CD8-positive, alpha-beta memory T cell (primary cell): ENCODE results near the gene PRAMEF1. TPM values are rescaled to one million over a fixed set of nuclear protein-coding genes. Genes with fewer than 3 reads are reported as not detected.

Experiments used
- CTCF ChIA-PET: fragments of 350-600 bp; sonication (Branson Sonifier 250); formaldehyde crosslinking; loops from one replicate; lab custom pipeline; 2021; ENCODE audit warnings: antibody characterized with exemption; lab: Charles Lee
- POLR2A ChIA-PET: fragments of 350-600 bp; sonication (Branson Sonifier 250); formaldehyde crosslinking; loops from one replicate; lab custom pipeline; 2021; ENCODE audit warnings: antibody characterized with exemption; lab: Charles Lee
- DNase-seq, 5 donors: peaks; one replicate each; pipeline versions ENCODE4 v3.0.0 to v3.0.0-alpha.2; 2020 to 2022; ENCODE audit warnings: mixed read lengths in 1 of 5
- H3K27ac ChIP-seq: one replicate; pipeline ENCODE4 v1.7.0; 2013; ENCODE audit warnings: low read depth, mild to moderate bottlenecking, low read length, moderate library complexity
- H3K27me3 ChIP-seq: 2 replicates; pipeline ENCODE4 v1.7.0; 2013; ENCODE audit warnings: low read length, mild to moderate bottlenecking; ENCODE audit not compliant: insufficient read depth, poor library complexity, severe bottlenecking
- H3K36me3 ChIP-seq: 2 replicates; pipeline ENCODE4 v1.7.0; 2013; ENCODE audit warnings: mild to moderate bottlenecking, low read length, moderate library complexity; ENCODE audit not compliant: insufficient read depth
- H3K4me1 ChIP-seq: 2 replicates; pipeline ENCODE4 v1.7.0; 2013; ENCODE audit warnings: mild to moderate bottlenecking, low read length, moderate library complexity; ENCODE audit not compliant: insufficient read depth
- H3K4me3 ChIP-seq: 2 replicates; pipeline ENCODE4 v1.7.0; 2013; ENCODE audit warnings: mild to moderate bottlenecking, low read length
- H3K9me3 ChIP-seq: 2 replicates; pipeline ENCODE4 v1.7.0; 2013; ENCODE audit warnings: mild to moderate bottlenecking, low read length
- H3K27ac Mint-ChIP-seq, 8 donors: one replicate each; pipeline ENCODE4 v1.8.0; 2020 to 2021; ENCODE audit warnings: mixed read lengths in 8 of 8, mild to moderate bottlenecking in 6 of 8, inconsistent platforms in 3 of 8, moderate library complexity in 3 of 8
- H3K27me3 Mint-ChIP-seq, 2 donors: one replicate each; pipeline ENCODE4 v1.8.0; 2020 to 2021; ENCODE audit warnings: mixed read lengths in 2 of 2, mild to moderate bottlenecking in 1 of 2, moderate library complexity in 1 of 2
- H3K36me3 Mint-ChIP-seq, 3 donors: one replicate each; pipeline ENCODE4 v1.8.0; 2020 to 2021; ENCODE audit warnings: mixed read lengths in 3 of 3, inconsistent platforms in 1 of 3, mild to moderate bottlenecking in 1 of 3
- H3K4me1 Mint-ChIP-seq, 3 donors: one replicate each; pipeline ENCODE4 v1.8.0; 2020 to 2021; ENCODE audit warnings: mixed read lengths in 3 of 3, inconsistent platforms in 1 of 3, mild to moderate bottlenecking in 1 of 3
- H3K4me3 Mint-ChIP-seq, 7 donors: one replicate each; pipeline ENCODE4 v1.8.0; 2020 to 2021; ENCODE audit warnings: mixed read lengths in 7 of 7, mild to moderate bottlenecking in 6 of 7, moderate library complexity in 4 of 7, inconsistent platforms in 2 of 7
- H3K9me3 Mint-ChIP-seq, 5 donors: one replicate each; pipeline ENCODE4 v1.8.0; 2020 to 2022; ENCODE audit warnings: mixed read lengths in 5 of 5, mild to moderate bottlenecking in 3 of 5, moderate library complexity in 2 of 5, inconsistent platforms in 1 of 5
- polyA plus RNA-seq: library from polyadenylated mRNA; unstranded; fragments of 300-500 nt; fragmentation: Illumina TruSeq; gene quantifications from one replicate; pipeline ENCODE4 v1.2.3, GENCODE V29; 2021
- total RNA-seq, 2 experiments: library from RNA; stranded (reverse); gene quantifications; one replicate each; pipeline ENCODE4 v1.2.3, GENCODE V29; 2021

The PRAMEF1 gene
- total and polyA plus RNA-seq, 3 experiments from 2014 or later: not detected

DNA sequence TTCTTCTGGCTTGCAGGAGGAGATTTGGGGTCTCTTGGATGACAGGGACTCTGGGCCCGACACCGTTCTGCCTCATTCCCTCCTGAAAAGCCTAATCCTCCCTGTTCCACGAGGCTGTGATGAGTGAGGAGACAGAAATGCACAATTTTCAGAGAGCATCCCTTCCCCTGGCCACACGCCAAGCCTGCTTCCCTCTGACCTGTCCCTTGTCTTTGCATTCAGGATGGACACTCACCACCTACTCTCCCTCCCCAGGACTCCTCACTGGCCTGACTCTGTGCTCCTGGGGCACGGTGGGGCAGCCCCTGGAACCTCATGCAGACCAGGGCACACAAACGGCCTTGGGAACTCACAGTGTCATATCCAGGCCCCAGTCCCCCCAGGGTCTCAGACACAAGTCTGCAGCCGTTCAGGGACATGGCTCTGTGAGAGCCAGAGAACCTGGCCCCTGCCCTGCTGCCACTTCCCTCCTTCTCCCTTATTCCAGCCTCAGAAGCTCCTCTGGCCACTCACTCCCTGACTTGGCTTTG is 21.2 kb upstream of the PRAMEF1 start:
- Histone ChIP-seq H3K27ac (no peak overlapping the region), H3K27me3 (peaks cover 4% of the 10 kb centered on the region), H3K4me1 (no peaks in the 10 kb centered on the region), H3K9me3 (no peaks in the 10 kb centered on the region), H3K36me3 (no peaks in the 10 kb centered on the region), H3K4me3 (no peak overlapping the region)
- Mint-ChIP-seq H3K27ac (no peak overlapping the region), H3K4me3 (no peak overlapping the region), H3K36me3 (no peaks in the 10 kb centered on the region), H3K9me3 (peaks cover 0 to 2% (median 0%) of the 10 kb centered on the region in 5 donors), H3K4me1 (no peaks in the 10 kb centered on the region), H3K27me3 (peaks cover 36 to 70% of the 10 kb centered on the region in 2 donors)
- no peak for DNase-seq
- ChIA-PET POLR2A (no interaction called here), CTCF (no interaction called here)

DNA sequence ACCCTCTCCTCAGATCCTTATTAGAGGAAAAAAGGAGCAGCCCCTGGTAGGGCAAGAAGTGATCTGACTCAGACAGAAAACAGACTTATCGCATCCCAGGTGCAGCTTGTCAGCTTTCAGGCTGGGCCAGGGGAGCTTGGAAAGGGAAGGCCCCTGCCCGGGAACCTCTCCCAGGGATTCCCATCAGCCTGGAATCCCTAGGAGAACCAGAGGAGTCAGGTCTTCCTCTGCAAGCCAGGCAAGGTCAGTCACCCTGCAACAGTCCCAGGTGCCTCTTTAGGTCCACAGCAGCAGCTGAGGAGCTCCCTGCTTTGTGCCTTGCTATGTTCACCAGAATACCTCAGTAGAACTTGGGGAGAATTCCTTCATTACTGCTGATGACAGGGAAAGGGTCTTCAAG is 20.6 kb upstream of the PRAMEF1 start:
- ChIA-PET POLR2A (no interaction called here), CTCF (no interaction called here)
- Histone ChIP-seq H3K36me3 (no peaks in the 10 kb centered on the region), H3K4me1 (no peaks in the 10 kb centered on the region), H3K9me3 (no peaks in the 10 kb centered on the region), H3K4me3 (no peak overlapping the region), H3K27me3 (peaks cover 4% of the 10 kb centered on the region), H3K27ac (no peak overlapping the region)
- H3K4me1 Mint-ChIP-seq: no peaks in the 10 kb centered on the region
- no peak for DNase-seq
- no peaks in the 10 kb centered on the region for H3K9me3 Mint-ChIP-seq
- no peak overlapping the region for H3K4me3 Mint-ChIP-seq
- H3K27me3 Mint-ChIP-seq: peaks cover 36 to 72% of the 10 kb centered on the region in 2 donors
- no peaks in the 10 kb centered on the region for H3K36me3 Mint-ChIP-seq
- H3K27ac Mint-ChIP-seq: no peak overlapping the region

DNA sequence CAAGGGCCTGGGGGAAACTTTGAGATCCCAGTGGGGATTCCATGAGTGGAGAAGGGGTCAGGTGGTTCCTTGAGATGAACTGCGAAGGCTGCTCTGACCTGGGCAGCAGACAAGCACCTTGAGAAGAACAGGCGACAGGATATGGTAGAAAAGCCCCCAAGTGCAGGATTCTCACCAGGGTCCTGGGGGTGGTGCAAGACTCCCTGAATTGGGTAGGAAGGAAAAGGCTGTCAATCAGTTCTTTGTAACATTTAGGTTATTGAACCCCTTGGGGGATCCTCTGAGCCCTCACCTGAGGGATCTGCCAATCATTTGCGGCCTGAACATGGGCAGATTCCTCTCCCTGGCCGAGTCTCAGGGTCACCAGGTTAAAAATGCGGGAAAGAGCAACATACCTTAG is 20.0 kb upstream of the PRAMEF1 start:
- H3K4me1 Mint-ChIP-seq: no peaks in the 10 kb centered on the region
- peaks cover 37 to 78% of the 10 kb centered on the region in 2 donors for H3K27me3 Mint-ChIP-seq
- Histone ChIP-seq H3K4me3 (no peak overlapping the region), H3K27me3 (peaks cover 8% of the 10 kb centered on the region), H3K4me1 (no peaks in the 10 kb centered on the region), H3K36me3 (no peaks in the 10 kb centered on the region), H3K9me3 (no peaks in the 10 kb centered on the region), H3K27ac (no peak overlapping the region)
- ChIA-PET CTCF (no interaction called here), POLR2A (no interaction called here)
- H3K36me3 Mint-ChIP-seq: no peaks in the 10 kb centered on the region
- H3K27ac Mint-ChIP-seq: no peak overlapping the region
- no peak for DNase-seq
- no peaks in the 10 kb centered on the region for H3K9me3 Mint-ChIP-seq
- H3K4me3 Mint-ChIP-seq: no peak overlapping the region

DNA sequence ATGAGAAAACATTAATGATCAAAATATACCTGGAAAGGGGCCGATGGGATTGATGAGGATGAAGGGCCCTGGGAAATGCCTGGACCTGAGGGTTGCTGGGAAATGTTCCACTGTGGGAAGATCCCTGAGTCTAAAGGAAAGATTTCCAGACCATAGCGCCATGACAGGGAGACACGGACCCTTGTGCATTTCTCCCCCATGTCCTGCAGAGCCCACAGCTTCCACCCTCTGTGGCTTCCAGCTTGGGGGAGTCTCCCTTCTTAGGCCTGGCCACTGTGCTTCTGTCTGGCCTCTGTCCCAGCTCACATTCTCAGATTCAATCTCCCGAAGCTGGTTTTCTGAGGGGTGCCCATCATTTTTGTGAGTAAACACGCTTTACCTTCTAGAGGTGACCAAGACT is 18.7 kb upstream of the PRAMEF1 start:
- Histone ChIP-seq H3K9me3 (no peaks in the 10 kb centered on the region), H3K27ac (no peak overlapping the region), H3K27me3 (peaks cover 8% of the 10 kb centered on the region), H3K4me3 (no peak overlapping the region), H3K36me3 (no peaks in the 10 kb centered on the region), H3K4me1 (no peaks in the 10 kb centered on the region)
- Mint-ChIP-seq H3K27ac (no peak overlapping the region), H3K4me1 (no peaks in the 10 kb centered on the region), H3K36me3 (no peaks in the 10 kb centered on the region), H3K9me3 (no peaks in the 10 kb centered on the region), H3K27me3 (peaks cover 35 to 73% of the 10 kb centered on the region in 2 donors), H3K4me3 (no peak overlapping the region)
- no peak for DNase-seq
- ChIA-PET CTCF (no interaction called here), POLR2A (no interaction called here)

DNA sequence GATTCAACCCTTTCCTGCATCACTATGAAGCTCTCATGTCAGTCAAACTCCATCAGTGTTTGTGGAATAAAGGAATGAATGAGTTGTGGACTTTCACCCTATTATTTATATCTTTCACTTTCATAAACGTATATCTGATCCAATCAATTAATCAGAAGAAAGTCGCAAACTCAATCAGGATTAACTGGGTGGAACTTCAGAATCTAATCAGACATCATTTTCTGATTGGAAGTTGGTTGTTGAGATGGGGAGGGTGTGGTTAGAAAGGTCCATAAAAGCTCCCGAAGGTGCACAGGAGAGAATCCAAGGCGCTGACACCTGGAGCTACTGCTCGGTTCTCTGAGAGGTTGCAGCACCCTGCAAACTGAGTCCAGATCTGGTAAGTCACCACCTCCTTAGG is 17.8 kb upstream of the PRAMEF1 start, which contains the start of gene PRAMEF12:
PRAMEF12 (plus strand) TSS at position 301 of the 400 bp plus-strand sequence. CDS start 1,130 bp downstream, outside the sequence.
- Mint-ChIP-seq H3K27me3 (peaks cover 36 to 69% of the 10 kb centered on the region in 2 donors), H3K27ac (no peak within 1 kb of the TSS), H3K36me3 (no peaks in the 10 kb centered on the region), H3K4me3 (no peak within 1 kb of the TSS), H3K4me1 (no peaks in the 10 kb centered on the region), H3K9me3 (no peaks in the 10 kb centered on the region)
- Histone ChIP-seq H3K9me3 (no peaks in the 10 kb centered on the region), H3K27me3 (peaks cover 8% of the 10 kb centered on the region), H3K36me3 (no peaks in the 10 kb centered on the region), H3K4me3 (no peak within 1 kb of the TSS), H3K4me1 (no peaks in the 10 kb centered on the region), H3K27ac (no peak within 1 kb of the TSS)
- ChIA-PET POLR2A (no interaction called here), CTCF (no interaction called here)
- no peak for DNase-seq

DNA sequence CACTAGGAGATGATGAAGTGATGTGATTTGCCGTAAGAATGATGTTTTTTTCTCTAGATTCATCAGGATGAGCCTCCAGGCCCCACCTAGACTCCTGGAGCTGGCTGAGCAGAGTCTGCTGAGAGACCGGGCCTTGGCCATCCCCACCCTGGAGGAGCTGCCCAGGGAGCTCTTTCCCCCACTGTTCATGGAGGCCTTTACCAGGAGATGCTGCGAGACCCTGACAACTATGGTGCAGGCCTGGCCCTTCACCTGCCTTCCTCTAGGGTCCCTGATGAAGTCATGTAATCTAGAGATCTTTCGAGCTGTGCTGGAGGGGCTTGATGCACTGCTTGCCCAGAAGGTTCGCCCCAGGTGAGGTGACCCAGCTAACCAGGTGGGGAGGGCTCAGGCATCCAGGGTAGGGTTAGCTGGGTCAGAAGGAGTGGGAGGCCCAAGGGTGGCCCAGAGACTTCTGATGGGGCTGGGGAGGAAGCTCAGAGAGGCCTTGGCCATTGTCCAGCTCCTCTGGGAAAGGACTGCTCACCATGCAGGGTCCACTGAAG is 16.3 kb upstream of the PRAMEF1 start:
- Mint-ChIP-seq H3K4me1 (no peaks in the 10 kb centered on the region), H3K4me3 (no peak overlapping the region), H3K9me3 (no peaks in the 10 kb centered on the region), H3K27me3 (peaks cover 31 to 72% of the 10 kb centered on the region in 2 donors), H3K36me3 (no peaks in the 10 kb centered on the region), H3K27ac (no peak overlapping the region)
- POLR2A ChIA-PET: no interaction called here
- H3K4me3 ChIP-seq: no peak overlapping the region
- H3K9me3 ChIP-seq: no peaks in the 10 kb centered on the region
- no peaks in the 10 kb centered on the region for H3K36me3 ChIP-seq
- no peak overlapping the region for H3K27ac ChIP-seq
- CTCF ChIA-PET: no interaction called here
- H3K4me1 ChIP-seq: no peaks in the 10 kb centered on the region
- peaks cover 5% of the 10 kb centered on the region for H3K27me3 ChIP-seq
- DNase-seq: no peak

DNA sequence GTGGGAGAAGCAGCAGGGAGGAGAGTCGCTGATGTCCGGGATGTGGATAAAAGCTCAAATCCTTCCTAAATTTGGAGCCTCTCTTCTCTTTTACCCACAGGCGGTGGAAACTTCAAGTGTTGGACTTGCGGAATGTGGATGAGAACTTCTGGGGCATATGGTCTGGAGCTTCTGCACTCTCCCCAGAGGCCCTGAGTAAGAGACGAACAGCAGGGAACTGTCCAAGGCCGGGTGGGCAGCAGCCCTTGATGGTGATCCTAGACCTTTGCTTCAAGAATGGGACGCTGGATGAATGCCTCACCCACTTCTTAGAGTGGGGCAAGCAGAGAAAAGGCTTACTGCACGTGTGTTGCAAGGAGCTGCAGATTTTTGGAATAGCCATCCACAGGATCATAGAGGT is 15.8 kb upstream of the PRAMEF1 start:
- no peaks in the 10 kb centered on the region for H3K9me3 Mint-ChIP-seq
- H3K36me3 ChIP-seq: no peaks in the 10 kb centered on the region
- POLR2A ChIA-PET: no interaction called here
- H3K36me3 Mint-ChIP-seq: no peaks in the 10 kb centered on the region
- no peak overlapping the region for H3K4me3 ChIP-seq
- no peak overlapping the region for H3K27ac ChIP-seq
- peaks cover 4% of the 10 kb centered on the region for H3K27me3 ChIP-seq
- CTCF ChIA-PET: no interaction called here
- H3K4me1 ChIP-seq: no peaks in the 10 kb centered on the region
- DNase-seq: no peak
- peaks cover 26 to 66% of the 10 kb centered on the region in 2 donors for H3K27me3 Mint-ChIP-seq
- H3K4me1 Mint-ChIP-seq: no peaks in the 10 kb centered on the region
- no peak overlapping the region for H3K27ac Mint-ChIP-seq
- H3K9me3 ChIP-seq: no peaks in the 10 kb centered on the region
- no peak overlapping the region for H3K4me3 Mint-ChIP-seq

DNA sequence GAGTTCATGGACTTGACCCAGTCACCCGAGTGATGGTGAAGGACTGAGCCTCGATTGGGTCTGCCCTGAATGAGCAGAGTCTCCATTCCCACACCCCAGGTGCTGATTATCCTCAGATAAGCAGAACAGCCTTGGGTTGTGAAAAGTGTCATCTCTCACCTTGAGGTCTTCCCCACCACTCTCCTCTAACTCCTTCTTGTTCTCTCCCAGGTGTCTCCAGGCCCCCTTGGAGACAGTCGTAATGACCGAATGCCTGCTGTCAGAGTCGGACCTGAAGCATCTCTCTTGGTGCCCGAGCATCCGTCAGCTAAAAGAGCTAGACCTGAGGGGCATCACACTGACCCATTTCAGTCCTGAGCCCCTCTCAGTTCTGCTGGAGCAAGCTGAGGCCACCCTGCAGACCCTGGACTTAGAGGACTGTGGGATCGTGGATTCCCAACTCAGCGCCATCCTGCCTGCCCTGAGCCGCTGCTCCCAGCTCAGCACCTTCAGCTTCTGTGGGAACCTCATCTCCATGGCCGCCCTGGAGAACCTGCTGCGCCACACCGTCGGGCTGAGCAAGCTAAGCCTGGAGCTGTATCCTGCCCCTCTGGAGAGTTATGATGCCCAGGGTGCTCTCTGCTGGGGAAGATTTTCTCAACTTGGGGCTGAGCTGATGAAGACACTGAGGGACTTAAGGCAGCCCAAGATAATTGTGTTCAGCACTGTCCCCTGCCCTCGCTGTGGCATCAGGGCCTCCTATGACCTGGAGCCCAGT is 14.2 kb upstream of the PRAMEF1 start:
- no peak overlapping the region for H3K27ac Mint-ChIP-seq

More for the DNA sequence above, 14.2 kb upstream of the PRAMEF1 start:
- no peak overlapping the region for H3K27ac ChIP-seq
- Mint-ChIP-seq H3K9me3 (peaks cover 0 to 3% (median 2%) of the 10 kb centered on the region in 5 donors), H3K36me3 (no peaks in the 10 kb centered on the region), H3K4me3 (no peak overlapping the region), H3K4me1 (no peaks in the 10 kb centered on the region), H3K27me3 (peaks cover 14 to 52% of the 10 kb centered on the region in 2 donors)
- H3K4me1 ChIP-seq: no peaks in the 10 kb centered on the region
- ChIA-PET CTCF (no interaction called here), POLR2A (no interaction called here)
- no peaks in the 10 kb centered on the region for H3K9me3 ChIP-seq
- no peak overlapping the region for H3K4me3 ChIP-seq
- no peak for DNase-seq
- H3K27me3 ChIP-seq: peaks cover 4% of the 10 kb centered on the region
- H3K36me3 ChIP-seq: no peaks in the 10 kb centered on the region
